ENCODE results near the gene TWIST1.

TWIST1 gene

DNA sequence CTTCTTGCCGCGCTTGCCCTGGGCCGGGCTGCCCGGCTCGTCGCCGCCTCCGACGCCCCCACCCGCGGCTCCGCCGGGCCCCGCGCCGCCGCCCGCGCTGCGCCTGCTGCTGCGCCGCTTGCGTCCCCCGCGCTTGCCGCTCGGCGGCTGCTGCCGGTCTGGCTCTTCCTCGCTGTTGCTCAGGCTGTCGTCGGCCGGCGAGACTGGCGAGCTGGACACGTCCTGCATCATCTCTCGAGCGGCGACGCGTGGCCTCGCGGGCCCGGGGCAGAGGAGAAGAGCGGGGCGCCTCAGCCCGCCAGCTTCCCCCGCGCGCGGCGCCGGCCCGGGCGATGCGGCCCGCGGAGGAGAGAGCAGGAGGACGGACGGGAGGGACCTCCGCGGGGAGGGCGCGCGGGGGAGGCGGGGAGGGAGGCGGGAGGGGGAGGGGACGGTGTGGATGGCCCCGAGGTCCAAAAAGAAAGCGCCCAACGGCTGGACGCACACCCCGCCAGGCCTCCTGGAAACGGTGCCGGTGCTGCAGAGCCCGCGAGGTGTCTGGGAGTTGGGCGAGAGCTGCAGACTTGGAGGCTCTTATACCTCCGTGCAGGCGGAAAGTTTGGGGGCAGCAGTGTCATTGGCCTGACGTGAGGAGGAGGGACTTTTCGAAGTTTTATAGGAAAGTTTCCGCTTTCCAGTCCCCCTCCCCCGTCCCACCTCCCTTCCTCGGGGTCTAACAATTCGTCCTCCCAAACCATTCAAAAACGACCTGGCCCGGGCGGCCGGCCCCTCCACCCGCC, at the start of gene TWIST1:
Gene TWIST1, minus strand, starts transcription at position 546 of the 779 bp plus-strand sequence. Its CDS starts 315 bp downstream, at position 231.
- no peak for DNase-seq (ENCODE audit: low spot score)

DNA sequence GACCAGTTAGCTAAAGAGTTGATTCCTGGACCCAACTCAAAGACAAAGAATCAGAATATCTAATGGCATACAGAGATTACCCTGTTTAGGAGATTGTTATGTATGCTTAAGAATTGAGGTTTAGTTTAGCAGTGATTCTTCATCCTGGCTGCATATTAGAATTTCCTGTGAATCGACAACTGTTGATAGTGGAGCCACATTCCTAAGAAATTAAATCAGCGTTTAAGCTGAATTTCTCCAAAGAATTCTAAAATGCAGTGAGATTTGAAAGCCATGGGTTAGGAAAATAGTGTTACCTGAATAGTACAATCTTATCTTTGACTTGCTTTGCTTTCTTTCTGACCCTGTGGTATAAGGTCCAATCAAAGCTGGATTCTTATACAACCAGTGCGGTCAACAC, 44.2 kb upstream of the TWIST1 start:
- no peak for DNase-seq (ENCODE audit: low spot score)

DNA sequence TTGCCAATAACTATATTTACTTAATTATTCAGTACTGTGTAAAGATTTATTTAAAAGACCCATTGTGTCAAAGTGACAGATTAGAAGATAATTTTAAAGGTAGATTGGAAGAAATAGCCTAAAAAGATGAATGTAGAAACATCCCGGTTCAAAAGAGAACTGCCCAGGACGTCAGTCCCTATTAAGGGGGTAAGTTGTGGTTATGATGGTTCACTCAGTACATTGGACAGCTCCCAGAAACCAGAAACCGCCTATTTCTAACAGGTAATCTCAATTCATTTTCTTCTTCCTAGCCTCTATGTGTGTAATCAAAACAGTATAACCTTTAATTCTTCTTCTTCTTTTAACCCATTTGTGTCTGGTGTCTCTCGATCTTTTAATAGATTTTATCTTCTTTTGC, 29.3 kb upstream of the TWIST1 start:
- no peak for DNase-seq (ENCODE audit: low spot score)

DNA sequence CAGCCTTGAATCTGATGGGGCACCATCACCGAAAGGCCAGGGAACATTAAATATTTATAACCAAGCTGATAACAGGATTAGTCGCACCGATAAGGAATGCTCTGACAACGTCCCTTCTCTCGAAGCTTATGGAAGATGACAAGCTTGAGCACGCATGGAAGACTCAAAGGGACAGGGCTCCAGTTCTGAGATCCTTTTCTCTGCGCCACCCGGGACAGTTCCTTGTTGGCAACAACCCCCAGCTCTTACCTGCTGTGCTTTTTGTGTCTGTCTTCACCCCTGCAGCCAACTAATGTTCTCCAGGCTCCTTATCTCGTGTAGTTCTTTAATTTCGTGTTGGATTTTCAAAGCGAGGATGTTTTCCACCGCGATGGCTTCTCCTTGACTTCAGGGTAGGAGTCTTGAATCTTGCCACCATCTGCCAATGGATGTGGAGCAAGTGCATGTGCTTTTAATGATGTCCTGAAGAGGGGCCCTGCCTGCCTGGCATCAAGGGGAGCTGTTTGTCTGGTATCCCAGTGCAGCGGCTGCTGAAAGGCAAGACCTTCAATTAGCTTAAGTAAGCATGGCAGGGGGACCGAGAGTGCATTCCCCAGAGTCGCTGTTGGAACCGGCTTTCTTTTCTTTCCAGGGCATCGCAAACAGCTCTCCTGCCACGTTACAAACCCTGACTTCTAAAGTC, 28.1 kb upstream of the TWIST1 start:
- no peak for DNase-seq (ENCODE audit: low spot score)

DNA sequence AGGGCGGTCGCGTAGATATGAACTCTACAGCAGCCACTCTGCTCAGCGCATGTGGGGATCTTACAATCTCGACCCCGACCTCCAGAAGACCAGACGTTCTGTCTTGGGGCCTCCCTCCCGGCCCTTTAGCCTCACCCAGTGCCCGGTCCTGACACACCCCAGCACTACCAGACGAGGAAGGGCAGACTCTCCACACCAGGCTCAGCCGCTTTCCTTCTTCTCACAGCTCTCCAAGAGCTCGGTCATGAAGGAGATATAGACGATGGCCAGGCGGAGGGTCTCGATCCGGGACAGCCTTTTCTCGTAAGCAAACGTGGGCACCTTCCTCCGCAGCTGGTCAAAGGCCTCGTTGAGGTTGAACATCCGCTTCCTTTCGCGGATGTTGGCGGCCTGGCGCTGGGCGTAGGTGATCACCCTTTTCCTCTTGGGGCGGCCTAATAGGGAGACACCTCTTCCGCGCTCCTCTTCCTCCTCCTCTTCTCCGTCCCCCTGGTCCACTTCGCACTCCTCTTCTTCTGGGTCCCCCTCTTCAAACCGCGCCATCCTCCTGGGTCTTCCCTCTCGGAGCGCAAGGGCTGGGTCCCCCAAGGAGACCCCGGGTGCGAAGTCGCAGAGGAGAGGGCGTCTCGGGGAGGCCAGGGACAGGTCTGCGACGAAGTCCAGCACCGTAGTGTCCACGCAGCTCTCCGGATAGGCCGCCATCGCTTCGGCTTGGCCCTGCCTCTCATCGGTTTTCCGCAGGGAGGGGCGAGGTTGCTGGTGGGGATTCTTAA, 27.4 kb upstream of the TWIST1 start, which contains the start of gene FERD3L:
Gene FERD3L, minus strand, starts transcription at position 761 of the 773 bp plus-strand sequence. Its CDS starts 59 bp downstream, at position 702.
- DNase-seq (ENCODE audit: low spot score): no peak

DNA sequence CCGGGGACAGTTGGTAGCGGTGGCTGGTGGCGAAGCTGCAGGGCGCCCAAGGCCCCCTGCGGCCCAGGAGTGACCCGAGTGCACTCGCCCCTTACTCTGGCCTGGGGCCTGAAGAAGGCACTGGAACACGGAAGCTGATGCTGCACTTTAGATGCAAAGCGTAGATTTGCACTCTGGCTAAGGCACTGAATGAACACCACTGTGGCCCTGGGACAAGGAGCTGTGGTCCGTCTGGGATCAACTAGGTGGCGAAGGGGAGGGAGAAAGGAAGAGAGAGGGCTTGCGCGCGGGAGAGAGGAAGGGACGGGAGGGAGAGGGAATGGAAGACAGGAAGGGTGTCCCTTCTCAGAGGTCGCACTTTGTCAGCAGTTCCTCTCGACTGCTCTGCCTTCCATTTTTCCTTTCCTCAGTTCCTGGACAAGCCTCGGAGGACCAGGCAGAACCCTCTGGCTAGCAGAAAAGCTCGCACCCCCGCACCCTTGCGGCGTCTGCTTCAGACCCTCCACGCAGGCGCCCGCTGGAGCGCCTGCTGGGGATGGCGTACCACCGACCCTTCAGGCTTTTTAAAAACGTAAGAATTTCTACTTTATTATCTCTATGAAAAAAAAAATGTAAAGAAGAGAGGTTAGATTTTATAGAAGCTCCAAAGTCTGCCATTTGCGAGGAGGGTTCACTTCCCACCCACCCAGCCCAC, 26.6 kb upstream of the TWIST1 start:
- DNase-seq (ENCODE audit: low spot score): no peak

DNA sequence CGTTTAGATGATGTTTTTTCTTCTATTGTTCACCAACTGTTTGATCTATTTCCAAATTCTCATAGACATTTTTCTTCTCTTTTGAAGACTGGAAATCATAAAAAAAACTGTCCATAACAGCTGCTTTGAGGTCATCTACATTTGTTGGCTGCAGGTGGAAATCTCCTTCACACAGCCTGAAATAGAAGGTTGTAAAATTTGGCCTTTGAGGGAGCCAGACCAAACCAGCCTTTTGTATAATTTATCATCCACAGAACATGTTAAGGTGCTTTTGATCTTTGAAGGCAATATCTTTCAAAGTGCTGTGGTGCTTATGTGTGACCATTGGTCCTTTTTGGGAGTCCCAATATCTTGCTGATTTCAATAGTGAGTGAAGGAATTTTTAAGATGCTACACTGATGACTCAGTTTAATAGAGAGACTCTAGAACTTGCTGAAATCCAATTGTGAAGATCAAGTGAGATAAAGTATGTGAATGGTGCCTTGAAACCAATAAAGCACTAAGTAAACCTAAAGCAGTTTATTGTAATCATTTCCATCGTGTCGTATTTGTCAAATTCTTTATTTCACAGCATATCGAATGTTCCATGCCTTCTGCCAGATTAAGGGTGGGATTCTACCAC, 22.4 kb upstream of the TWIST1 start:
- no peak for DNase-seq (ENCODE audit: low spot score)

DNA sequence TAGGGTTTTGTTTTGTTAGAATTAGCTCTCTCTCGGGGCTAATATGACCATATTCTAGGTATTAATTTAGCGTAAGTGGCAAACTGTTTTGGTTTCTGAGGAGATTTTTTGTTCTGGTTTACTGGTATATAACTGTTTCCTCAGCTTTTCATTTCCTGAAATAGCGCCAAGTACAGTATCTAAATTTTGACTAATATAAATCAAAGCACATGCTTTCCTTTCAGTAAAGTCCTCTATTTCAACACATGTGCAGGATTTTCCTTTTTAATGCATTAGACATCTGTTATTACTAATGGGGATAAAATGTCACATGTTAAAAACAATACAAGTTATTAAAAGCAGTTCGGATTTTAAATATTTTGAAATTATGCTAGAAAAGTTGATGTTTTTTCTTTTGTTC, 16.4 kb upstream of the TWIST1 start:
- no peak for DNase-seq (ENCODE audit: low spot score)

DNA sequence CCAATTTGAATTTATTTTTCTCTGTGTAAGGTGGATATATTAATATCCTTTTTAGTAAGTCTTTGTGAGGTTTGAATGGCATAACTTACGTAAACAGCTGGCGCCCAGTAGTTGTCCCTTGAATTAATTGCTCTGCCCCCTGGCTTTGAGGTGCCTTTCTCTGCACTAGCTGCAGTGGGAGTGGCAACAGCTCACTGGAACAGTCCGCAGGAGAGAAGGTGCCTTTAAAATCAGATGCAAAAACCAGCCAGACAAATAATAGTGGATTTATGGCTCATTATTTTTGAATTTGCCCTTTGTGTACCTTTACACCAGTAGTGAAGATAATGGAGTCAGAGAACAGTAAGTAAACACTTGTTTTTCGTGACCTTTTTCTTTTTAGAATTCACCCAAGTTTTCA, 16.0 kb upstream of the TWIST1 start:
- DNase-seq (ENCODE audit: low spot score): no peak

DNA sequence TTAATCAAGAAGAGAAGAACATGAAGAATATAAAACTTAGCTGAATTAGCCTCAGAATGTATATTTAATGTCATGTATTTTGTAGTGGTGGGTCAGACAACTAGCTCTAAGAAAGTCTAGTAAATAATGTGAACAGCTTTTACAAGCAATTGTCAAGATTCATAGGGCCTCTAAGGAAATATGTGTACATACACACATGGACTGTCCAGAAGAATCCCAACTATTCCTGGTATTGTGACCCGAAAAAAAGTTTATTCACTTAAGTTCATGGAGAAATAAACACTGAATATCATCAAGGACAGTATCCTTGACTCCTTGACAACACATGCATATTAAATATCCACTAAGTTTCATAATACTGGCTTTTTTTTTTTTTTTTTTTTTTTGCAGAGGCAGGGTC, 11.4 kb upstream of the TWIST1 start:
- DNase-seq (ENCODE audit: low spot score): no peak

DNA sequence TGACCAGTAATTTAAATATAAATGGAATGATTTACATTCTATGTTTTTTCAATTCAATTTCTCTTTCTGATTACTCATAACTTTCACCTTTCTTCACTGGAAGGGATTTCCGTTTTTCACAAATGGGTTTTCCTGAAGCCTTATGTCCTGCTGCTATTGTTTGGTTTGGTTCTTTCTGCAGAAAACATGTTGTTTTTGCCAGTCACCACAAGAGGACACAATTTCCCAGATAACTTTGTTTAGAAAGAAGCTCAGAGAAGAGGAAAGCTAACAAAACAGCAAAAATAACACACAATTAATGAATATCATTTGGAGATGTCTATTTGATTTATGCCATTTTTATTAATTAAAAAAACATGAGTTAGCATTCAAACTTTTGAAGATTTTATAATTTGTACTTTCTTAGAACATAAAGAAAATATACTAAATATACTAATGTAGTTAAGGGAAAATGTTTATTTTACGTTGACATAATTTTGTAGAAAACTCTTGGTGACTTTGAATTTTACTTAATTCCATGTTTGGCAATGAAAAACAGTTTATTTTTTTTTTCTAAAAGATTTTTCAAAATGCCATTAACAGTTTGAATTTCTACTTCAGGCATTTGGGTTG, 4.6 kb upstream of the TWIST1 start:
- DNase-seq (ENCODE audit: low spot score): peak; percentile 40

DNA sequence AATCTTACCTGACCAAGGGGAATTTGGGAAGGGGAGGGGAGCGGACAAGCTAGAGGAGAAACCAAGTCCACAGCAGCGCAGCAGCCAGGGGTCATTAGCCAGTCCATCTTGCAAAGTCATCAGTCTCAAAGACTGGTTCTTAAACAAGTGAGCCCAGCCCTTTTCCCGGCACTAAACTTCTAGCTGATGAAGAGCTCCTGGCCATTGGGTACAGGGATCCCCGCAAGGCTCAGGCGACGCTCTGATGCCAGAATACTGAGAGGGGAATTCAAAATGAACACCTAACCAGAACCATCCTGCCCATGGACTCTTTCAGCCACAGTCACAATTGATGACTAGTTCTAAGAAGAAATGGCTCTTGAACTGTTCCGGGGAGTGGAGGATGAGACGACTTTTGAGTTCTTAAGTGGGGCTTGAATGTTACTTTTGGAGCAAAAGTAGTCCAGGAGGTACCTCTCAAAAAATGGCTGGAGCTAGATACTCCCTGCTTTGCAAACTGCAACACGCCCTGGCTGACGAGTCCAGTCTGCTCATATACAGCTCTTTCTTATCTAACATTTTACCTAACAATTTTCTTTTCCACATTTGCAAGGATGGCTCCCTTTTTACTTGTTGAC, 2.5 kb upstream of the TWIST1 start:
- no peak for DNase-seq (ENCODE audit: low spot score)

DNA sequence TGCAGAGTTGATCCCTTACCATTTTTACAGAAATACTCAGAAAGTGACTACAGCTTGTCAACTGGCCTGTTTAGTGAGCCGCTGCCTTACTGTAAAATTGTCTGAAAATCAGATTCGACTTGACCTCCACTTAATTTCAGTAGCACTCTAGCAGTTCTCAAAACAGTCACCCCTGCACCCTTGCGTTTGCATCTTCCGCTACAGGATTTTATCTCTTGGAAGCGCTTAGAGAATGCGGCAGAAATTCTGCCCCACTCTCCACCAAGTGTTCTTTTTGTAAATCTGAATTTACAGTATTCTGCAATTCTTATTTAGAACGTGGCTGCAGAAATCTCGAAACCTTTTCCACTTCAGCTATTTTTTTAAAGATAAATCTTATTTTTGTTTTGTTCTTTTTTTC, 1.9 kb upstream of the TWIST1 start:
- no peak for DNase-seq (ENCODE audit: low spot score)

DNA sequence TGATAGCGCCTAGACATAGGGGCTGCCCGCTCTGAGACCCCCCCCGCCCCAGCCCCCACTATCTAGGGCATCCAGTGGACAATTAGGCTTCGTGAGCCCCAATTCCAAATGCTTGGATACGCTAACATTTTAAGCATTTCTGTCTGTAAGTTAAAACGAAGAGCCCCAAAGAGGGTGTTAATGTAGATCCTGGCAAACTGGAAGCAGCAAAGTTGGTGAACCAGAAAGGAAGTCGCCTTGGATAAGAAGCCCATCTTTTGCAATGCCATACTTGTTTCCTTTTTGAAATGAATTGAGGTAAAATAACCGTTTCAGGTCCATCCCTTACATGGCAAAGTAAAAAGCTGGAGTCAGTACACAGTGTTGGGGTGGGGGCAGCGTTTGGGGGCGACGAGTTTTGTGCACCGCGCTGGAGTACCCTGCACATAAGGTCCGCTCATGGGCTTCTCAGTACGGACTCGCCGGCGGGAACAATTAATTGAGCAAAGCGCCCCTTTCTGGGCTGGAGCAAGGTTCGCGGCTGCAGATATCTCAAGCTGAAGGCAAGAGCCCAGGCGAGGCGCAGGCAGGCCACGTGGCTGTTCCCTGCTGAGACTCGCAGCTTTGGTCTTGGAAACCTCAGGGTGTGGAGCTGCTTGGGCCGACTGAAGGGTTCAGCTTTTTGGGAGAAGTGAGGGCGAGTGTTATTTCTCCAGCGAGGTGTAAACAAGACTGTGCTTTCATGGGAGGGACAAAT, 1.4 kb upstream of the TWIST1 start:
- no peak for DNase-seq (ENCODE audit: low spot score)

DNA sequence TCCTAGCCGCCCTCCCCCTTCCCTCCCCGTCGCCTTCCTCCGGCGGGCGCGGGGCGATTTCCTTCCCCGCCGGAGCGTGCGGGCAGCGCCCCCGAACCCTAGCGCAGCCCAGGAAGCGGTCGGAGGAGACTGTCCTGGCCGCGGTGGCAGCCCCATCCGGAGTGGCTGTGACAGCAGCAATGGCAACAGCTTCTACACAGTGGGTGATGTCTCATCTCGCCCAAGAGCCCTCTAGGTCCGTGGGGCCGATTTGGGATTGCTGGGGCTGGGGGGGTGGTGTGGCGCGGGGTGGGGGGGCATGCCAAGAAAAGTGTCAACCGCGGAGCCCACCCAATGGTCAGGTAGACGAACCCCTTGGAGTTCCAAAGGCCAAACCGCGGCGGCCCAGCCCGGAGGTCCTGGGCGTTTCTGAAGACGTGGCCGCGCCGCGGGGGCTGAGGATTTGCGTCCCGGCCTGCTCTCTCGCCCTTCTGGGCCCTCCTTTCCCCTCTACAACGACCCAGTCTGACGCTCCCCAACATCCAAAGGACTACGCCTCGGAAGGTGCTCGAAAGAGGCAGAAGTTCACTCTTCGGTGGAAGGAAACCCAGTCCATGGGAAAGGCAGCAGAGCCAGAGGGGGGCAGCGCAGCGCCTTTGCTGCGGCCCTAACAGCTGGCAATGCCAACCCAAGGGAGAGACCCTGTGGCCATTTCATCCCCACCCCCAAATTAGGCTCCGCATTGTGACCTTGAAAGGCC, 603 bp upstream of the TWIST1 start:
- DNase-seq (ENCODE audit: low spot score): no peak

DNA sequence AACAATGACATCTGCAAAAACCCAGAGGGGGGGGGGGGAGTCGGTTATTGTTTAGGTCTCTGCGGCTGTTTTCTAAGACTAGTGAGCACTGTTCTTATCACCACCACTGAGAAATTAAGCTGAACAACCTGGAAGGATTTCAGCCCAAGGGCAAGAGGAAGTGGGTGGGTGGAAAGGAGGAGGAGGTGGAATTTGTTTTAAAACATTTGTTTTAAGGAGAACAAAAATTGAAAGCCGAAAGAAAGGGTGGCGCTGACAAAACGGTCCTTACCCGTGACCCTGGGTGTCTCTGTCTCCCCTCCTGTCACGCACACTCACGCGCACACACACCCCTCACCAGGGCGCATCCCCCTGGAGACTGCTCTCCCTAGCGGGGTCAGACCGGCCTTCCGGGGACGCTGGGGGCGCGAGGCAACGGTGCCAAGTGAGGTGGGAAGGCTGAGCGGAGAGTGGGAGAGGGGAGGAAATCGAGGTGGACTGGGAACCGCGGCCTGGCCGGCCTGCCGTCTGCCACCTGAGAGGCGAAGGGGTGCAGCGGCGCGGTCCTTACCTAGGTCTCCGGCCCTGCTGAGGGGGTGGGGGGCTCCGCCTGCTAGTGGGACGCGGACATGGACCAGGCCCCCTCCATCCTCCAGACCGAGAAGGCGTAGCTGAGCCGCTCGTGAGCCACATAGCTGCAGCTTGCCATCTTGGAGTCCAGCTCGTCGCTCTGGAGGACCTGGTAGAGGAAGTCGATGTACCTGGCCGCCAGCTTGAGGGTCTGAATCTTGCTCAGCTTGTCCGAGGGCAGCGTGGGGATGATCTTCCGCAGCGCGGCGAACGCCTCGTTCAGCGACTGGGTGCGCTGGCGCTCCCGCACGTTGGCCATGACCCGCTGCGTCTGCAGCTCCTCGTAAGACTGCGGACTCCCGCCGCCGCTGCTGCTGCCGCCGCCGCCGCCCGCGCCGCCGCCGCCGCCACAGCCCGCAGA, 1.0 kb downstream of the TWIST1 start:
- no peak for DNase-seq (ENCODE audit: low spot score)

DNA sequence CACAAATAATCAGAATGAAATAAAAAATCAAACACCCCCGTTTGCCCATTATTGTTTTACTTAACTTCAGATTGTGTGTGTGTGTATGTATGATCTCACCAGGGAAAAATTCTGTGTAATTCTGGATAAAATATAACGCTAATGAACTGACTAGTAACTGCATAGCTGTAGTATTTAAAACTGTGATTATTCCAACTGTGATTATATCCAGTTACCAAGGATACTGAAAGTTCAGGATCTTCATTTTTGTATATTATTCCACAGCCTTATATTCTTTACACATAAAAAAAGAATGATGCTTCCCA, 2.9 kb downstream of the TWIST1 start:
- DNase-seq (ENCODE audit: low spot score): no peak

DNA sequence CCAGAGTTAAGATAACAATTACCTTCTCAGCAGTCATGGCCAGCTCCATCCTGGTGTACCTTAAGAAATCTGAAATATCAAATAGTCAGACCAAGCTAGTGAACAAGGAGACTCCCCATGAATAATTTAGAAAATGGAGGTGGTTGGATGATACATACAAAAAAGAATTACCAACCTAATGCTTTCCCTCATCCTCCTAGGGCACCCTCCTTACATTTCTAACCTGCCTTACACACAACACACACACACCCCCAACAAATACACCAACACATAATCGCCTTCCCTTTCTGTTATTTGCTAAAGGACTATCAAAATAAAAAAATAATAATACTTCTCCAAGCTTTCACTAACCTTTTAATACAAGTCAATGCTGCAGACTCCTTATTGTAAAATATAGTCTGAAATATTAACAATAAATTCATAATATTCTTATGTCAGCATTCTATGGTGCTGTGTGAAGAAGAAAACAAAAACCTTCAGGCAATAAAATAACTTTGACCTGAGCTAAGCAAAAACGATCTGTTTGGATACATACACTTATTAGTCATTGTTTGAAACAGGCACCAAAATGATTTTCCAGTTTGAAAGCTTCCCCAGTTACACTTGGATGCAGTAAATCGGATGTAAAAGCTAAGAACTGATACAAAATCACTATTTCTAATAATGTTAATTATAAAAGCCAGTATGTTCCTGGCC, 3.4 kb downstream of the TWIST1 start:
- DNase-seq (ENCODE audit: low spot score): no peak
